Measurements from ENCODE around the gene TRAK1.
A peak's percentile ranks its signal among the peaks of the same experiment; 100 is the strongest.

The TRAK1 gene

DNA sequence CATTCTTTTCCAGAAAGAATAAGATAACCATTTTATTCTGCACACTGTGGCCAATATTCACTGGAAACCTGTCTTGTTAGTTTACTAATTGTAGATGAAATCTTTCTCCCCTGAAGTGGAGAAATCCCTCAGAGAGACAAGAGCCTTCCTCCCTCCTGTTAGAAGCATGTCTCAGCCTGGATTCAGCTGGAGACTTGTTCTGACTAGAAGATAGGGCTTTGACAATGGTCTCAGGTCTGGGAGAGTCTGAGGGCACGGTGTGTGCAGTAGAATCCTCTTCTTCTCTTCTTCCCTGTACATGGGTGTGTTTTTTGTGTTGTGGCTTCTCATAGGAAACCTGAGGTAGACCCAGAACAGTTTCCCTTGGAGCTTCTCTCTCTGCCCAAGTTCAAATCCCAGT lies 154.9 kb downstream of the TRAK1 start:
- DNase-seq (ENCODE audit: low read depth), result no peak

GRCh38 chr3:42247576-42248027 lies 156.4 kb downstream of the TRAK1 start:
- DNase-seq (ENCODE audit: low read depth), result peak; percentile 56

- DNase-seq (ENCODE audit: low read depth), result no peak
These were observed 159.6 kb downstream of the TRAK1 start for GRCh38 chr3:42250761-42251160.

DNA sequence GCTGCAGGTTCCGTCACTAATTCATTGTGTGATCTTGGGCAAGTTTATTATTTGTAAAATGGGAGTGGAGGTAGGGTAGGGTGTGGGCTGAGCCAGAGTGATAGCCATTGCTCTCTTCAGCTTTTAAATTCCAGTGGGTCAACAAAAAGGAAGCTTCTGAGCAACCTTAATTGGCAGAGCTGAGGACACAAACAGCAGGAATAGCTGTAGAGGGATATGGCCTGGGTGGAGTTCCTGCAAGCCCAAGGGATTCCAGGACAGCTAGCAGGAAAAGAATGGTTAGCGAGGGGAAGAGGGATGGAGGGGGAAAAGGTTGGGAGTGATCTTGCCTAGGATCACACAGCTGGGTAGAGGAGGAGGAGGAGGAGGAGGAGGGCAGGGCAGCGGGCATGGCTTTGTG lies 163.4 kb downstream of the TRAK1 start:
- no peak for DNase-seq (ENCODE audit: low read depth)

- DNase-seq (ENCODE audit: low read depth), result peak; percentile 71
These were observed 165.1 kb downstream of the TRAK1 start for GRCh38 chr3:42256135-42256819.

DNA sequence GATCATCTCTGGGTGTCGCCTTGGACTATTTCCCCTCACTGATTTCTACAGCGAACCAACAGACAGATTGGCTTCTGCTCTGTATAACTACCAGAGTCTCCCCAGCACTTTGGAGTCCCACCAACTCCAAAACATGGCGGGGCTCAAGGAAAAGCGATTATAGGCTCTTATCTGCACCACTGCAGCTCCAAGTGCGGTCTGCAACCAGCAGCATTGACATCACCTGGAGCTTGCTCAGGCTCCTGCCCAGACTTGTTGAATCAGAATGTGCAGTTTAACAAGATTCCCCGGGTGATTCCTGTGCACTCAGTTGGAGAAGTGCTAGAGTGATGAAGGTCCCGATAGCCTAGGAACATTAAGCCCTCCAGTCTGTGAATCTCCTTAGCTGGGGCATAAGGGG lies 165.8 kb downstream of the TRAK1 start:
- no peak for DNase-seq (ENCODE audit: low read depth)

- peak; percentile 58 for DNase-seq (ENCODE audit: low read depth)
These were observed 171.4 kb downstream of the TRAK1 start for GRCh38 chr3:42262525-42262924.

- DNase-seq (ENCODE audit: low read depth), result no peak
These were observed 172.5 kb downstream of the TRAK1 start for GRCh38 chr3:42263354-42264346.

- peak; percentile 16 for DNase-seq (ENCODE audit: low read depth)
These were observed 173.4 kb downstream of the TRAK1 start for GRCh38 chr3:42264399-42265058.

GRCh38 chr3:42265059-42265991 lies 174.2 kb downstream of the TRAK1 start:
- DNase-seq (ENCODE audit: low read depth), result no peak

DNA sequence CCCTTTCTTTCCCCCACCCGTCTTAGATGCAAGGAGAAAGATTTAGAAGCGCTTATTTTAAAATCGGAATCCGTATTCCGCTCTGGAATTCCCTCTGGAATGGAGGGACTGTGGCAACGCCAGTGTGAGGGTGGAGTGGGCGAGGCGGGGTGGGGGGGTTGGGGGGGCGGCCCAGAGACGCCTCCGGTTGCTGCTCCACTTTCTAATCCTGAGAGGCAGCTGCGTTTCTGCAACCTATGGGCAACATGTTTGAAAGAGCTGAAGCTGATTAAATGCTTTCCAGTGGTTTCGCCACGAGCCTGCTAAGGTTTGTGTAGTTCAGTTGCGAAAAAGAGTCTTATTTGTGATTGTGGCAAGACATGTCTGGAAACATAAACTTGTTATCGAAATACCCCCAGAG lies 174.9 kb downstream of the TRAK1 start, which contains the start of gene CCK:
TSS of gene CCK (minus strand) at position 101 of the 400 bp plus-strand sequence. CDS start 2,555 bp downstream, outside the sequence.
- no peak for DNase-seq (ENCODE audit: low read depth)

- no peak for DNase-seq (ENCODE audit: low read depth)
These were observed 176.7 kb downstream of the TRAK1 start for GRCh38 chr3:42267878-42268277.

DNA sequence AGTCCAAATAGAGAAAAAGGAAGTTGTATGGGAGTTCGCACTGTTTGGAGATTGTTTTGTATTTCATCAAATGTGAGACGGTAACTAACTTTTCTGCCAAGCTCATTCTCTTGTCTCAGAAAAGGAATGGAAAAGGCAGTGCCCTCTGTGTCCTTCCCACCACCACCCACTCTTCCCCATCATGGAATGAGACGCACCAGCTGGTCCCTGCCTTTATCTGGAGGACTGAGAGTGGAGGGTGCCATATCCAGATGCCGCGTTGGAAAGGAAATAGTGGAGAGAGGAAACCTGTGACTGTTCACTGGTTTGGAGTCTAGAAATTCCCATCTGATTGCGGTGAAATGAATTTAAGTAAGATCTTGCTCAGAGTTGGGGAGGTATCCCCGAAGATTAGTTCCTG lies 178.5 kb downstream of the TRAK1 start:
- no peak for DNase-seq (ENCODE audit: low read depth)

DNA sequence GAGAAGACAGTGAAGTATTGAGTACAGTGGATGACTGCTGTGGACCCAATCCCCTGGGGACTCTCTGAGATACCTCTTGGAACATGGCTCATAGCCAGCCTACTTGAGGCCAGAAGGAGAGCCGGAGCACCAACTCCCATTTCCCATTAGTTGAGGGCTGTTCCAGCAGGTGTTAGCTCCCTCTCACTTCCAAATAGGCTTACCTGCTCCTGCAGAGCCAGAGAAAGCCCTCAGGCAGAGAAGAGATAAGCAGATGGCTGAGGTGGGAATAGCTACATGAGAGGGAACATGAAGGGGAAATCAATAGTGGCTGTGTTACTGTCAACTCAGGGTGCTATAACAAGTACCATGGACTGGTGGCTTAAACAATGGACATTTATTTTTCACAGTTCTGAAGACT lies 179.4 kb downstream of the TRAK1 start:
- no peak for DNase-seq (ENCODE audit: low read depth)

DNA sequence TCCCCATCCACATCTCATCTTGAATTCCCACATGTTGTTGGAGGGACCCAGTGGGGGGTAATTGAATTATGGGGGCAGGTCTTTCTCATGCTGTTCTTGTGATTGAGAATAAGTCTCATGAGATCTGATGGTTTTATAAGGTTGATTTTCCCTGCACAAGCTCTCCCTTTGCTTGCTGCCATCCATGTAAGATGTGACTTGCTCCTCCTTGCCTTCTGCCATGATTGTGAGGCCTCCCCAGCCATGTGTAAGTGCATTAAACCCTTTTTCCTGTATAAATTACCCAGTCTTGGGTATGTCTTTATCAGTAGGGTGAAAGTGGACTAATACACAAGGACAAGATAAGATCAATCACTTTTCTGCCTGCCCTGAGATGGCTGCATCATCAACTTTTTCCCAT lies 180.6 kb downstream of the TRAK1 start:
- no peak for DNase-seq (ENCODE audit: low read depth)

DNA sequence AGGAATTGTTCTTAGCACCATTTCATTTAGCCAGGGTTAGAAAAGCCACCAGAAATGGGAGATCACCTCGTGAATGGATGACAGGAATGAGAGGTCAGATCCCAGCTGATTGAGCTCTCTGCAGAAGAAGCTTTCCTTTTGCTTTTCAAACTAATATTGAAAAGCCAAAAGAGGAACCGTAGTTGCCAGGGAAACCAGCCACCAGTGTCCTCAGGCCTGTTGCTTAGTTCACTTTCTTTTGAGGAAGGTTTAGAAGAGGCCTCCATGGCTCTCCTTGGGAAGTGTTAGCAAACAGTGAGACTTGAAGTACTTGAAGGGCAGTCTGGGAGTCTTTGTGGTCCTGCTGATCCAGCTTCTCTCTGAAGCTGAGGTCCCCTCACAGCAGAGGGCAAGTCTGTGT lies 182.2 kb downstream of the TRAK1 start:
- DNase-seq (ENCODE audit: low read depth), result no peak

GRCh38 chr3:42274266-42274665 lies 183.1 kb downstream of the TRAK1 start:
- no peak for DNase-seq (ENCODE audit: low read depth)

DNA sequence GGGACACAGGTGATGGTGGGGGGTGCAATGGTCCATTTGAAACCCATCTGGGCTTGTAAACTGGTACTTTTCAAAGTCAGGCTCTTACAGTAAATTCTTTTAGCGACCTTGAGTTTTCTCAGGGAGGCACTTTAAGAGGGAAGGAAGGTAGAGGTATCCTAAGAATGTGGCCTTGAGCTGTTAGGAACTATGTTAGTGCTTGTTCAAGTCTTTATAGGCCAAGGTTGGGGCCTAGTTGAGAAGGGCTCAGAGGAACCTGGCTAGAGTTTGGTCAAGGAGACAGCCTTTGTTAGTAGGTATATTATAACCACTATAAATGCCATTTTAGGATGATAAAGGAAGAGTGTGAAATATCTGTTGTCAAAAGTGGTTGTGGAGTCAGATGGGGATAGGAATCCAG lies 184.1 kb downstream of the TRAK1 start:
- DNase-seq (ENCODE audit: low read depth), result no peak

Data from iris pigment epithelial cell (primary cell).